Hair follicle dermal papilla cell (primary cell): ENCODE measurements around the gene COA7. TPM values are rescaled to one million over a fixed set of nuclear protein-coding genes. Genes with fewer than 3 reads are reported as not detected.

Source experiments
- small RNA-seq: library from RNA; depleted of rRNA; stranded (forward); fragments of <200 nt; gene quantifications from one replicate; pipeline ENCODE3, GENCODE V24; 2012
- total RNA-seq: library from RNA; depleted of rRNA; stranded (reverse); fragments of >200 nt; gene quantifications from 2 replicates; pipeline ENCODE4 v1.2.3, GENCODE V29; 2012

Gene COA7
- total RNA-seq = 17.6 and 19.5 TPM in 2 replicates

DNA sequence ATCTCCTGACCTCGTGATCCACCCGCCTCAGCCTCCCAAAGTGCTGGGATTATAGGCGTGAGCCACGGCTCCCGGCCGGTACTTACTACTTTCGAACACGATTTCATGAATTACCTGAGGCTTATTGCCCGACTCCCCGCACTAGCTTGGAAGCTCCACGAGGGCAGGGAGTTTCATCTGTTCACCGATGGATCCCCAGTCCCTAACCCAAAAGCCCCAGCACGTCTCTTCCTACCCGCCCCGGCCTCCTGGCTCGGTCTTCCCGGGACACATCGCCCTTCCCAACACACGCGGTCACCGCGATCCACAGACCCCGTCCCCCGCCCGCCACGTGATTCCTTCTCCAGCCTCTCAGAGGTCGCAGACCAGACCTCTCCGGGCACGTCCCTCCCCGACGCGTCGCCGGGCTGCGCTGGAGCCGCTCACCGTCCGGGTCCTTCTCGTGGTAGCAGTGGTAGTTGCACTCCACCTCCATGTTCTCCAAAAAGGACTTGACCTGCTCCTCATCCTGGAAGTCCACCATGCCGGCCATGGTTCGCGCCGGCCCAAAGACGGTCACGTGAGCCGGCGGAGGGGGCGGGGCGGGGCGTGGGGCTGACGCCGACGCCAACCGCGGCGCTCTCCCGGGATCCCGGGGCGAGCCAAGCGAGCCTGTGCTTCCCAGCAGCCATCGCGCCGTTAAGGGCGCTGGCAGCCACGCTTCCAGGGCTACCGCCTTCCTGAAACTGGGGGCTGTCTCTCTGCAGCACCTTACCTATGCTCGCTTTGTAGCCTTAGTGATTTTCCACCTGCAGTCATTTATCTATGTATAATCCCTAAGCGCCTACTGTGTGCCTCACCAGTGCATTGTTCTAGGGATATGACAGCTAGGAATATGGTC, at the start of gene COA7:
Gene COA7 (minus strand): TSS at position 553 of the 880 bp plus-strand sequence. CDS start 21 bp downstream, at position 532.

DNA sequence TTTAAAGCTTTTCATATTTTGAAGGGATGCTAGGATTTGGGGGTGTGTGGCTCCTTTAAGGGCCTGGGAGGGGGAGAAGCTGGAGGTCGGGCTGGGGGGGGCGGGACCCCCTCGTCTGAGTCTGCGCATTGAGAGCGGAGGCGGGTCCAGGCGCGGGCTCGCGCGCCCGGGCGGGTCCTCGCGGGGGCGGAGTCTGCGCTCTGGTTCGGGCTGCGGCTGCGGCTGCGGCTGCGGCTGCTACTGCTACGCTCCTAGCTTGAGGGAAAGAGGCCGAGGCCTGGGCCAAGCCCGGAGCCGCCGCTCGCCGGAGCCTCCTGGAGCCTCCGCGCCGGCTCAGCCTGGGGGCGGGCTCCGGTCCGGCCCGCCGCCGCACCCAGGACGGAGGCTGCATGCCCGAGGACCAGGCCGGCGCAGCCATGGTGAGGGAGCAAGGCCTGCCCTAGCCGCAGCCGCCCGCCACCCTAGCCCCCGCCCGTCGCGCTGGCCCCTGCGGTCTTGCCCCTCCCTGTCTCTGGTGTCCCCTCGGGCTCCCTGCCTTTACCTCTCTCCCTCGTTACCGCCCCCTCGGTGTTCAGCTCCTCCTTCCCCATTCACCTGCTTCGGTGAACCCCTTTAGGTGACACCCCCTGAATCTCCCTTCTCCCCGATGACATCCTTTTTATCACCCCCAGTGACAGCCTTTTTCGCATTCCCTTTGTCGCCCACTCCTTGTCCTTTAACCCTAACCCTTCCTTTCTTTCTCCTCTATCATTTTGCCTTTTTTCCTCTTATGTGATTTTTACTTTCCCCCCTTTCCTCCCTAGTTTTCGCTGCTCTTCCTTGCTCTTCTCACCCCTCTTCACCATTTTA, 28.3 kb upstream of the COA7 start, which contains the start of gene ZYG11B:
Gene ZYG11B (plus strand): TSS at position 189 of the 849 bp plus-strand sequence. CDS start 201 bp downstream, at position 390.

Small RNA genes within 50 kb of the gene (small RNA-seq; reads per million reads assigned to genes)
- gene RN7SL62P = not detected

Other genes with a start within 250 kb of the COA7 start
- 32.1 and 44.9 TPM in 2 replicates for gene TUT4, start 145.3 kb downstream of the COA7 start, total RNA-seq
- gene GPX7, start 96.0 kb downstream of the COA7 start, total RNA-seq = 66.4 and 94.1 TPM in 2 replicates
- gene SHISAL2A, start 65.2 kb downstream of the COA7 start, total RNA-seq = 0.16 TPM in 1 of 2 replicates, not detected in the other
- 66.4 and 83.2 TPM in 2 replicates for gene ZYG11B, start 28.1 kb upstream of the COA7 start, total RNA-seq
- 1.8 and 2.1 TPM in 2 replicates for gene ZYG11A, start 144.4 kb upstream of the COA7 start, total RNA-seq
- 10.4 and 23.4 TPM in 2 replicates for gene ECHDC2, start 223.4 kb upstream of the COA7 start, total RNA-seq
- 82.9 and 112 TPM in 2 replicates for gene SCP2, start 228.9 kb upstream of the COA7 start, total RNA-seq